GM23338 (cell line): Measurements from ENCODE around the gene LEFTY1. TPM values are rescaled to one million over a fixed set of nuclear protein-coding genes. Genes with fewer than 3 reads are reported as not detected.
A peak's percentile ranks its signal among the peaks of the same experiment; 100 is the strongest.

Experiments
- ATAC-seq: fragments of 200-7000 bp; cut with Tn5 transposase; 3 replicates; pipeline ENCODE4 v1.9.1; 2020
- DNase-seq: peaks from one replicate; pipeline ENCODE4 v3.0.0-alpha.2; 2015; ENCODE audit warnings: low spot score
- H2AFZ ChIP-seq: fragments of 200-600 bp; sonication (generic); 2 replicates; pipeline ENCODE4 v1.8.0; 2016; ENCODE audit warnings: antibody characterized with exemption, mild to moderate bottlenecking, moderate library complexity
- H3F3A ChIP-seq: fragments of 200-600 bp; sonication (generic); replicated peaks from 2 replicates; pipeline ENCODE4 v1.8.0; 2017; ENCODE audit warnings: antibody characterized with exemption, mixed run types, low read depth
- H3K27ac ChIP-seq: fragments of 200-600 bp; sonication (generic); 2 replicates; pipeline ENCODE4 v1.6.1; 2016; ENCODE audit warnings: low read depth
- H3K27me3 ChIP-seq: fragments of 200-600 bp; sonication (generic); 2 replicates; pipeline ENCODE4 v1.8.0; 2016; ENCODE audit warnings: mild to moderate bottlenecking, mixed run types, moderate library complexity; ENCODE audit not compliant: insufficient read depth
- H3K36me3 ChIP-seq: fragments of 200-600 bp; sonication (generic); 2 replicates; pipeline ENCODE4 v1.8.0; 2016; ENCODE audit warnings: mild to moderate bottlenecking; ENCODE audit not compliant: insufficient read depth
- H3K4me1 ChIP-seq: fragments of 200-600 bp; sonication (generic); 2 replicates; pipeline ENCODE4 v1.8.0; 2016; ENCODE audit warnings: mild to moderate bottlenecking, moderate library complexity; ENCODE audit not compliant: insufficient read depth
- H3K4me2 ChIP-seq: fragments of 200-600 bp; sonication (generic); 2 replicates; pipeline ENCODE4 v1.7.1; 2017; ENCODE audit warnings: mixed run types
- H3K4me3 ChIP-seq: fragments of 200-600 bp; sonication (generic); 2 replicates; pipeline ENCODE4 v1.6.1; 2016; ENCODE audit warnings: mixed run types
- H3K79me2 ChIP-seq: fragments of 200-600 bp; sonication (generic); replicated peaks from 2 replicates; pipeline ENCODE4 v1.8.0; 2017; ENCODE audit warnings: mild to moderate bottlenecking; ENCODE audit not compliant: insufficient read depth
- H3K9me2 ChIP-seq: fragments of 200-600 bp; sonication (generic); 2 replicates; pipeline ENCODE4 v1.8.0; 2017; ENCODE audit not compliant: insufficient read depth
- H4K20me1 ChIP-seq: fragments of 200-600 bp; sonication (generic); replicated peaks from 2 replicates; pipeline ENCODE4 v1.8.0; 2017; ENCODE audit warnings: mild to moderate bottlenecking; ENCODE audit not compliant: insufficient read depth
- H3K27ac Mint-ChIP-seq: 2 replicates; pipeline ENCODE4 v1.8.0; 2020; ENCODE audit warnings: inconsistent platforms, mild to moderate bottlenecking, moderate library complexity, mixed read lengths
- H3K27me3 Mint-ChIP-seq: 3 replicates; pipeline ENCODE4 v1.8.0; 2022; ENCODE audit warnings: low read depth, mild to moderate bottlenecking, moderate library complexity, mixed read lengths, inconsistent platforms; ENCODE audit not compliant: insufficient read depth, poor library complexity
- H3K36me3 Mint-ChIP-seq: 3 replicates; pipeline ENCODE4 v1.8.0; 2021; ENCODE audit warnings: low read depth, mild to moderate bottlenecking, inconsistent platforms, moderate library complexity, mixed read lengths
- H3K4me1 Mint-ChIP-seq: 3 replicates; pipeline ENCODE4 v1.8.0; 2020; ENCODE audit warnings: mild to moderate bottlenecking, inconsistent platforms, mixed read lengths
- H3K4me3 Mint-ChIP-seq: 3 replicates; pipeline ENCODE4 v1.8.0; 2021; ENCODE audit warnings: moderate library complexity, mild to moderate bottlenecking, inconsistent platforms, mixed read lengths
- H3K9me3 Mint-ChIP-seq: 3 replicates; pipeline ENCODE4 v1.8.0; 2020; ENCODE audit warnings: moderate library complexity, mild to moderate bottlenecking, inconsistent platforms, mixed read lengths
- CREB1 ChIP-seq: fragments of 250-450 bp; sonication (Bioruptor Pico); IDR thresholded peaks from 2 replicates; pipeline ENCODE4 v1.5.0; 2020; ENCODE audit warnings: low read depth, mild to moderate bottlenecking, moderate library complexity
- CTCF ChIP-seq, 2 experiments: fragments of 200-600 bp in 1 of 2; sonication (generic) in 1 of 2; conservative IDR thresholded peaks; 2 replicates each; pipeline versions ENCODE4 v1.5.1 to v1.6.1; 2016 to 2017; ENCODE audit warnings: antibody characterized with exemption in 2 of 2, low read depth in 2 of 2, mild to moderate bottlenecking in 2 of 2, moderate library complexity in 1 of 2
- ETS1 ChIP-seq: IDR thresholded peaks from 2 replicates; pipeline ENCODE4 v1.6.1; 2016; ENCODE audit warnings: antibody characterized with exemption
- EZH2 ChIP-seq: fragments of 200-600 bp; sonication (generic); IDR thresholded peaks from one replicate; pipeline ENCODE4 v1.8.0; 2017; ENCODE audit warnings: antibody characterized with exemption, mild to moderate bottlenecking, low read depth; ENCODE audit not compliant: unreplicated experiment
- EZH2phosphoT487 ChIP-seq: fragments of 200-600 bp; sonication (generic); IDR thresholded peaks from one replicate; pipeline ENCODE4 v1.8.1; 2018; ENCODE audit warnings: antibody characterized with exemption; ENCODE audit not compliant: unreplicated experiment
- JUNB ChIP-seq: IDR thresholded peaks from one replicate; pipeline ENCODE4 v1.6.1; 2016; ENCODE audit warnings: antibody characterized with exemption; ENCODE audit not compliant: unreplicated experiment
- NANOG ChIP-seq: IDR thresholded peaks from 2 replicates; pipeline ENCODE4 v1.6.1; 2016; ENCODE audit warnings: antibody characterized with exemption, borderline replicate concordance
- POLR2AphosphoS5 ChIP-seq: IDR thresholded peaks from 2 replicates; pipeline ENCODE4 v1.6.1; 2016; ENCODE audit warnings: antibody characterized with exemption, low read depth
- REST ChIP-seq: IDR thresholded peaks from one replicate; pipeline ENCODE4 v1.6.1; 2018; ENCODE audit warnings: antibody characterized with exemption; ENCODE audit not compliant: unreplicated experiment
- STAT1 ChIP-seq: IDR thresholded peaks from one replicate; pipeline ENCODE4 v1.6.1; 2016; ENCODE audit warnings: antibody characterized with exemption; ENCODE audit not compliant: unreplicated experiment
- ZNF114 ChIP-seq: fragments of 250-450 bp; sonication (Bioruptor Pico); IDR thresholded peaks from 2 replicates; pipeline ENCODE4 v1.5.0; 2020; ENCODE audit warnings: mild to moderate bottlenecking, moderate library complexity
- polyA plus RNA-seq: library from polyadenylated mRNA; unstranded; fragments of >200 nt; fragmentation: Nextera tagmentation; extraction: Ambion mirVana; gene quantifications from 2 replicates; pipeline ENCODE4 v1.2.1, GENCODE V29; 2016
- total RNA-seq: library from RNA; depleted of rRNA; stranded (reverse); fragments of >200 nt; shearing (Covaris generic); gene quantifications from 2 replicates; pipeline ENCODE4 v1.2.3, GENCODE V29; 2014

Gene LEFTY1
- total and polyA plus RNA-seq, 2 experiments from 2014 or later, result 27.5 to 65.4 TPM

GRCh38 chr1:225883616-225884265, 5.2 kb downstream of the LEFTY1 start:
- H3K36me3 ChIP-seq, result no peaks in the 10 kb centered on the region
- TF ChIP-seq CTCF (conservative IDR thresholded peaks at IDR 0.05; ENCODE audit: low read depth in 2 of 2) (peak in 1 of 2 experiments; percentile 38; a peak in 2 of 4 replicates), NANOG (no peak), EZH2 (no peak), REST (no peak), JUNB (no peak), POLR2AphosphoS5 (no peak)
- H3K4me3 Mint-ChIP-seq, result peak overlapping the region; percentile 84
- DNase-seq (no peak), ATAC-seq (no peak)
- H3K27ac Mint-ChIP-seq, result no peak overlapping the region
- H2AFZ ChIP-seq, result no peak overlapping the region
- H3K4me3 ChIP-seq, result peak overlapping the region; percentile 94
- H3K27me3 Mint-ChIP-seq, result peaks cover 20% of the 10 kb centered on the region
- peak overlapping the region; percentile 96 for H3K4me2 ChIP-seq
- H3K36me3 Mint-ChIP-seq, result peaks cover 5% of the 10 kb centered on the region
- H3K27me3 ChIP-seq, result no peaks in the 10 kb centered on the region
- peaks cover 18% of the 10 kb centered on the region for H3F3A ChIP-seq
- H3K9me2 ChIP-seq, result no peaks in the 10 kb centered on the region
- peaks cover 42% of the 10 kb centered on the region for H3K79me2 ChIP-seq
- H4K20me1 ChIP-seq, result peaks cover 6% of the 10 kb centered on the region
- H3K4me1 ChIP-seq, result peaks cover 29% of the 10 kb centered on the region
- no peak overlapping the region for H3K27ac ChIP-seq
- no peaks in the 10 kb centered on the region for H3K9me3 Mint-ChIP-seq
- H3K4me1 Mint-ChIP-seq, result peaks cover 42% of the 10 kb centered on the region

- Mint-ChIP-seq H3K27ac (no peak overlapping the region), H3K9me3 (no peaks in the 10 kb centered on the region), H3K36me3 (peaks cover 9% of the 10 kb centered on the region), H3K27me3 (peaks cover 23% of the 10 kb centered on the region), H3K4me3 (peak overlapping the region; percentile 84), H3K4me1 (peaks cover 41% of the 10 kb centered on the region)
- Histone ChIP-seq H3F3A (peaks cover 12% of the 10 kb centered on the region), H4K20me1 (peaks cover 6% of the 10 kb centered on the region), H3K9me2 (no peaks in the 10 kb centered on the region), H3K27ac (peak overlapping the region; percentile 90), H2AFZ (peak overlapping the region; percentile 66), H3K4me1 (peaks cover 28% of the 10 kb centered on the region), H3K36me3 (no peaks in the 10 kb centered on the region), H3K27me3 (no peaks in the 10 kb centered on the region), H3K79me2 (peaks cover 46% of the 10 kb centered on the region), H3K4me3 (peak overlapping the region; percentile 94), H3K4me2 (peak overlapping the region; percentile 96)
- DNase-seq (peak; percentile 65), ATAC-seq (peak; percentile 14)
- no peak for TF ChIP-seq CREB1
- no peak for TF ChIP-seq ETS1
- no peak for TF ChIP-seq JUNB
- TF ChIP-seq EZH2phosphoT487, result no peak
- no peak for TF ChIP-seq STAT1
- no peak for TF ChIP-seq ZNF114
- no peak for TF ChIP-seq NANOG
These were observed 6.0 kb downstream of the LEFTY1 start for GRCh38 chr1:225882694-225883615.
